Fibroblast of lung (primary cell): ENCODE results near the gene C4orf33. TPM values are rescaled to one million over a fixed set of nuclear protein-coding genes. Genes with fewer than 3 reads are reported as not detected.

ENCODE experiments used
- DNase-seq, 2 donors: peaks; one replicate each; pipeline versions ENCODE4 v3.0.0 to v3.0.0-alpha.2; 2010; ENCODE audit warnings: low read depth in 2 of 2
- H2AFZ ChIP-seq: 2 replicates; pipeline ENCODE4 v1.5.1; 2012; ENCODE audit warnings: low read length, control low read depth, inconsistent platforms
- H3K27ac ChIP-seq: 2 replicates; pipeline ENCODE4 v1.5.1; 2011; ENCODE audit warnings: low read length, control low read depth; ENCODE audit not compliant: insufficient read depth
- H3K27me3 ChIP-seq: 2 replicates; pipeline ENCODE4 v1.5.1; 2011; ENCODE audit warnings: mild to moderate bottlenecking, low read length; ENCODE audit not compliant: control insufficient read depth, insufficient read depth
- H3K36me3 ChIP-seq: 2 replicates; pipeline ENCODE4 v1.5.1; 2011; ENCODE audit warnings: low read length; ENCODE audit not compliant: control insufficient read depth, insufficient read depth
- H3K4me1 ChIP-seq: 2 replicates; pipeline ENCODE4 v1.5.1; 2011; ENCODE audit warnings: low read length; ENCODE audit not compliant: control insufficient read depth, insufficient read depth; ENCODE audit errors: extremely low read depth
- H3K4me2 ChIP-seq: 2 replicates; pipeline ENCODE4 v1.5.1; 2011; ENCODE audit warnings: low read length, control low read depth; ENCODE audit not compliant: insufficient read depth; ENCODE audit errors: extremely low read depth
- H3K4me3 ChIP-seq, 4 experiments: fragments of 200-600 bp in 1 of 4; sonication (generic) in 1 of 4; replicated peaks in 1 of 4; 2 replicates each; pipeline ENCODE4 v1.5.1; 2011 to 2016; ENCODE audit warnings: low read length in 4 of 4, low read depth in 3 of 4, mild to moderate bottlenecking in 3 of 4, control low read depth in 2 of 4, inconsistent platforms in 1 of 4, mixed read lengths in 1 of 4; ENCODE audit not compliant: insufficient read depth in 1 of 4; ENCODE audit errors: control extremely low read depth in 1 of 4
- H3K79me2 ChIP-seq: 2 replicates; pipeline ENCODE4 v1.5.1; 2012; ENCODE audit warnings: mild to moderate bottlenecking, low read length, inconsistent platforms; ENCODE audit not compliant: control insufficient read depth, insufficient read depth
- H3K9ac ChIP-seq: 2 replicates; pipeline ENCODE4 v1.5.1; 2011; ENCODE audit warnings: mild to moderate bottlenecking, low read length, control low read depth; ENCODE audit not compliant: insufficient read depth
- H3K9me3 ChIP-seq: 2 replicates; pipeline ENCODE4 v1.5.1; 2012; ENCODE audit warnings: low read depth, low read length; ENCODE audit not compliant: control insufficient read depth, insufficient read depth
- H4K20me1 ChIP-seq: 2 replicates; pipeline ENCODE4 v1.5.1; 2011; ENCODE audit warnings: low read length; ENCODE audit not compliant: control insufficient read depth, insufficient read depth; ENCODE audit errors: extremely low read depth
- CTCF ChIP-seq, 2 donors: IDR thresholded peaks in 1 of 2; conservative IDR thresholded peaks in 1 of 2; 1 replicate in 1 of 2; 2 replicates in 1 of 2; pipeline ENCODE4 v1.5.1; 2011 to 2012; ENCODE audit warnings: low read length in 2 of 2, control low read depth in 1 of 2, inconsistent platforms in 1 of 2, low read depth in 1 of 2, mild to moderate bottlenecking in 1 of 2
- EZH2 ChIP-seq: IDR thresholded peaks from 2 replicates; pipeline ENCODE4 v1.5.1; 2012; ENCODE audit warnings: low read length, control low read depth, mild to moderate bottlenecking; ENCODE audit errors: missing control alignments
- polyA plus RNA-seq, 2 donors: library from polyadenylated mRNA; depleted of rRNA in 1 of 2; stranded (reverse) in 1 of 2; unstranded in 1 of 2; fragments of >200 nt; gene quantifications; 2 replicates each; pipeline ENCODE4 v1.2.1, GENCODE V29; 2011 to 2012; ENCODE audit warnings: missing spikeins in 1 of 2
- total RNA-seq: library from RNA; depleted of rRNA; stranded (reverse); fragments of >200 nt; gene quantifications from 2 replicates; pipeline ENCODE4 v1.2.1, GENCODE V29; 2014

Gene C4orf33
- total and polyA plus RNA-seq, 2 donors (not counting 1 experiment from before 2014, with no cell fraction given) = 14.0 to 16.7 TPM

DNA sequence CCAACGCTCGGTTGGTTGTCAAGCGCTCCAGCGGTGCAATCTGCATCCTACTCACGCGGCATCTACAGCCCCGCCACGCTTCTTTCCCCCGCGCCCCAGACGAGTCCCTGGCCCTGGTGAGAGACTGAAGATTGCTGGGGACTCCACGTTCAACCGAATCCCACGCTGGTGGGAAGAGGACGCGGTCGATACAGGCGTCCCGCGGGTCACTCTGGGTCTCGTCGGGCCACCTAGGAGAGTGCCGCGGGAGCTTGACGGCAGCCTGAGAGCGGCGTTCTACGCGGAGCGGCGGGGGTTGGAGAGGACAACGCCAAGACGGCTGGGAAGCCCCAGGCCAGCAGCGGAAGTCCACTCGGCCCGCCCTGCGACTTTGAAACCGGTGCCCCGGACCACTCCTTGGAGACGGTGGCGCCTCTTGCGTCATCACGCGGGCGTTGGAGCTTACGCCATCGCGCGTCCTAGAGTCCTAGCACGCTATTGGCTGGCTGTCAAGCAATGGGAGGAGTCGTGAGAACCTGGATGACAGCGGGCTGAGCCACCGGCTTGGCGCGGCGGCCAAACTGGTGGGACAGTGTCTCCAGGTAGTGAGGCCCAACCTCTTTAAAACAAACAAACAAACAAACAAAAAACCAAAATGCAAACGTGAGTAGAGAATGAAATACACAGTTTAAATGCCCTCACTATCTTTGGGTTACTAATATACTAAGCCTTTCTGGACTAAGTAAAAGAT, 2.6 kb upstream of the C4orf33 start, which contains the start of gene SCLT1:
Gene SCLT1, minus strand, starts transcription at position 349 of the 730 bp plus-strand sequence. CDS start 436 bp downstream, outside the sequence.
- peak; percentile 98 to 99 for DNase-seq
- no peak for TF ChIP-seq CTCF (conservative IDR thresholded peaks at IDR 0.05 in 1 of 2, IDR thresholded peaks at IDR 0.05 in 1 of 2; ENCODE audit: low read depth in 1 of 2, low read length in 2 of 2)
- no peak for TF ChIP-seq EZH2
- peaks cover 37% of the 10 kb centered on the region for H3K79me2 ChIP-seq

GRCh38 chr4:129094347-129094746, 1.6 kb upstream of the C4orf33 start:
- Histone ChIP-seq H3K27ac (peak overlapping the region; percentile 99), H2AFZ (no peak overlapping the region), H3K4me1 (peaks cover 3% of the 10 kb centered on the region), H3K36me3 (no peaks in the 10 kb centered on the region), H3K9ac (no peak overlapping the region), H3K4me2 (peak overlapping the region; percentile 72), H3K27me3 (no peaks in the 10 kb centered on the region), H3K79me2 (peaks cover 31% of the 10 kb centered on the region), H3K4me3 (peak overlapping the region in 3 of 4 experiments; percentile 72 to 94 (median 81)), H3K9me3 (no peaks in the 10 kb centered on the region), H4K20me1 (no peaks in the 10 kb centered on the region)
- TF ChIP-seq EZH2 (no peak), CTCF (conservative IDR thresholded peaks at IDR 0.05 in 1 of 2, IDR thresholded peaks at IDR 0.05 in 1 of 2; ENCODE audit: low read depth in 1 of 2, low read length in 2 of 2) (no peak)
- no peak for DNase-seq

More for the DNA sequence above, 2.6 kb upstream of the C4orf33 start, which contains the start of gene SCLT1:
- no peaks in the 10 kb centered on the region for H3K9me3 ChIP-seq
- H3K9ac ChIP-seq = peak within 1 kb of the TSS; percentile 97
- H3K27ac ChIP-seq = peak within 1 kb of the TSS; percentile 99
- H3K27me3 ChIP-seq = no peaks in the 10 kb centered on the region
- H2AFZ ChIP-seq = peak within 1 kb of the TSS; percentile 90
- peaks cover 3% of the 10 kb centered on the region for H3K4me1 ChIP-seq
- H4K20me1 ChIP-seq = no peaks in the 10 kb centered on the region
- peak within 1 kb of the TSS; percentile 72 for H3K4me2 ChIP-seq
- H3K4me3 ChIP-seq = peak within 1 kb of the TSS; percentile 72 to 95 (median 88)
- no peaks in the 10 kb centered on the region for H3K36me3 ChIP-seq

GRCh38 chr4:129098531-129099001, 2.6 kb downstream of the C4orf33 start:
- no peak overlapping the region for H3K4me2 ChIP-seq
- TF ChIP-seq EZH2 = no peak
- no peak for TF ChIP-seq CTCF (conservative IDR thresholded peaks at IDR 0.05 in 1 of 2, IDR thresholded peaks at IDR 0.05 in 1 of 2; ENCODE audit: low read depth in 1 of 2, low read length in 2 of 2)
- H3K4me1 ChIP-seq = no peaks in the 10 kb centered on the region
- H4K20me1 ChIP-seq = no peaks in the 10 kb centered on the region
- DNase-seq = no peak
- H3K4me3 ChIP-seq = no peak overlapping the region
- H3K79me2 ChIP-seq = no peaks in the 10 kb centered on the region
- no peak overlapping the region for H3K9ac ChIP-seq
- H3K27me3 ChIP-seq = no peaks in the 10 kb centered on the region
- H3K36me3 ChIP-seq = no peaks in the 10 kb centered on the region
- no peak overlapping the region for H3K27ac ChIP-seq
- no peaks in the 10 kb centered on the region for H3K9me3 ChIP-seq
- no peak overlapping the region for H2AFZ ChIP-seq
